HUDEP-2 (cell line): ENCODE results near the gene RGS7BP.
"Not testable (repeated sequence)": the region's sequence is repeated elsewhere in the genome, so short reads cannot be mapped to it uniquely, and the experiment has no call there.

Experiments
- DNase-seq, 76 experiments: peaks; one replicate each; lab custom pipeline; 2025; ENCODE audit not compliant: unreplicated experiment in 76 of 76; lab: John Stamatoyannopoulos, UW

The RGS7BP gene

DNA sequence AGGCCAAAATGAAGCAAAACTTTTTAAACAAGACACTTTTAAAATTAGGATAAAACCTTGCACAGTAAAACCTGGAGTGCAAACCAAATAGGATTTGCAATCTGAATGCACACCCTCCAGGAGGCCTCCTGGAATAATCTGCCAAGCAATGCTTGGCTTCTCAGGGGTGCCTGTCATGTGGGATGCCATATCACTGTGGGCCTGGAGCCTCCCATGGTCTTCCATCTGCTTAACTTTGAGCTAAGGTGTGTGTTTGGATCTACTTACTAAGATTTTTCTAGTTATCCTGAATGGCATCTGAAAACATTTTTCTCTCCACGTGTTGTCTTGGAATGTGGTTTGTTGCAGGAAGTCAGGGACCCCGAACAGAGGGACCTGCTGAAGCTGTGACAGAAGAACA is 52.1 kb downstream of the RGS7BP start:
- DNase-seq = no peak

DNA sequence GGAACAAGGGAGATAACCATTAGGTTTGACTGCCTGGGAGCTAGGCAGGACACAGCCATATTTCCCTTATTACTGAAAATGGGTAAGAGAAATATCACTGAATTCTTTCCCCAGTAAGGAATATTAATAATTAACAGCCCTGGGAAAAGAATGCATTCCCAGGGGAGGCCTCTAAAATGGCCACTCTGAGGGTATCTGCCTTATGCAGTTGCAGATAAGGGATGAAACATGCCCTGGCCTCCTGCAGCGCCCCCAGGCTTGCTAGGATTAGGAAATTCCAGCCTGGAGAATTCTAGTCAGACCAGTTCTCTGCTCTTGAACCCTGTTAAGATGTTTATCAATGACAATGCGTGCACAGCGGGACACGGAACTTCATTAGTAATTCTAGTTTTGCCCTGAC is 52.8 kb downstream of the RGS7BP start:
- not testable (repeated sequence) for DNase-seq

DNA sequence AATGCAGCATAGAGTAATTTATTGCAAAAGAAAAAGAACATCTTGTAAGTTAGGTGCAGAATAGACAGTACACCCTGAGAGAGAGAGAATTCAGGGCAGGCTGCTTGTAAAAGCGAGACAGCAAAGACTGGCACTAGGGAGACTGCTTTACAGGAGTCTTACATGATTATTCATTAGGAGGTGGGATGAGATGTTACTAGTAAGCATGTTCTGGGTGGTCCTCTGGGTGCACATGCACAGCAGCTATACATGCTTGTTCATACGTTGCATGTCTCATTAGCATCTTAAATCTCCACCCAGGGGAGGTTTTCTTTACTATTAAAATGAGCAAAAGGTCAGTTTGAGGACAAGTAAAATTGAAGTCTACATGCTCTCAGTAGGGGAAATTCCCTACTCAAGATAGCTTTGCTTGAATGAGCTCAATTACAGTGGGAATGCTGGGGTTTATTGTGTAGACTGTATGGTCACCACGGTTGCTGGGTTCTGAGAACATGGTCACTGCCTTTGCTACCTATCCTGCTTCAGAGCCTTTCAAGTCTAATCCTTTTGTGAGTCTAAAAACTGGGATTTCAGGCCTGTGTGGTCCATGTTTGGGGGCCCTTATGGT is 60.6 kb downstream of the RGS7BP start:
- no peak for DNase-seq

DNA sequence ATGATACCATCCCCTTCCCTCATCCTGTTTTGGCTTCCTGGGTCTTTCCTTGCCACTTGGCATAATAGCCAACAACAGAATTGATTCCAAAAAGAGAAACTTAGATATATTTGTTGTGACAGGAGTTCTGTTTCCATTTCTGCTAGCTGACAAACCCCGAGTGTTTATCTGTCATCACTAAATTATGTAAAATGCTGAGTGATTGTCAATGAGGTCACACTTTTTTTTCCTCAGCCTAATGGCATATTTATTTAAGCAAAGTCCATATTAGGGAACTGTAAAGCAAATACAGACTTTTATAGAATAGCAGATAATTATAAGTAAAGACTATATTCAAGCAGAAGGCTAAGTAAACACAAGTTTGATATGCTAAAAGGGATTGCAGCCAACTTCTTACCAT is 64.0 kb downstream of the RGS7BP start:
- no peak for DNase-seq

DNA sequence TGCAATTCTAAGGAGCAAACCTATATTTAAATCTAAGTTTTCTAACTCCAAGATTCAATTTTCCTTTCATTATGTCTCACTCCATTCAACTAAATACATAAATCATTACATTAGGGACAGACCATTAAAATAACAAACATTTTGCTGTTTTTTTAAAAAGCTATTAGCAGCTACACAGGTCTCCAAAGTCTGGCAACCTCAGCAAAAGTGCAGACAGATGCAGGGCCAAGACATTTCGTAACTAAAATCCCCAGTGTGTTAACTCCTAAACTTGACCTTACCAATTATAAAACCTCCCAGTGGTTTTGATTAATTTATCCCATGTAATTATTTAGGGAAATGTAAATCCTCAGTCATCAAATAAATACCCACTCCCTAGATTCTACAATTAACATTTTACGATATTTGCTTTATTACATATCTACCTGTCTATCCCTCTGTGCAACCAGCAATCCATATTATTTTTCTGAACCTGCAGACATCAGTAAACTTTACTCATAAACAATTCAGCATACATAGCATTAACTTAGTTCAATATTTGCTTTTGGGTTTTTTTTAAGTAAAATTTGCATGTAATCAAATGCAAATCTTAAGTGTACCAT is 64.7 kb downstream of the RGS7BP start:
- no peak for DNase-seq

DNA sequence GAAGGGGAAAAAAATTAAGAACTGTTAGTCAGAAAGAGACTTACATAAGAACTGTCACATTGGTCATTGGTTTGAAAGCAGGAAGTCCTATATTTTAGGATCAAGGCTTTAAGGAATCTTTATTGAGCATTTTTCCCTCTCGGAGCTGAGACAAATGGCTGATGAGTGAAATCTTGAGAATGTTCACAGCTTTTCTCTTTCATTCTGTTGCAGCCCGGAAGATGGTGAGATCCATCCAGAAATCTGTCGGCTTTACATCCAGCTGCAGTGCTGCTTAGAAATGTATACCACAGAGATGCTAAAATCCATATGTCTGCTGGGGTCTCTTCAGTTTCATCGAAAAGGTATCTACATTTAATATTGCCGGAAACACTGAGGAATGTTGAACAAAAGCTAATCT is 69.7 kb downstream of the RGS7BP start:
- no peak for DNase-seq

DNA sequence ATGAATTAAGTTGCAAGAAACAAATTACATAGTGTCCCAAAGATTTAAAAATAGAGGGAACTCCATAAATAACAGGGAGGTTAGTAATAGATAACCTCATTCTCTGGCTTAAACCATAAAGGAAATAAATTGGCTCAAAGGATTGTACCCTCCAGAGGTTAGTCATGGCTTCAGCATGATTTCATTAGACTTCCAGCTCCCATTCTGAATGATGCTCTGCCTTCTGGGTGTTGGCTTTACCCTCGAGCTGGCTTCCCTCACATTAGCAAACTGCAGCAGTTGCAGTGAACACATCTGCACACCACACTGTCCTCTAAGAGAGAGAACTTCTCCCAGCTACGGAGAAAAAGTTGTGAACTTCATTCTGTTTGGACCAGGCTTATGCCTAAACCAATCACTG is 70.4 kb downstream of the RGS7BP start:
- no peak for DNase-seq

DNA sequence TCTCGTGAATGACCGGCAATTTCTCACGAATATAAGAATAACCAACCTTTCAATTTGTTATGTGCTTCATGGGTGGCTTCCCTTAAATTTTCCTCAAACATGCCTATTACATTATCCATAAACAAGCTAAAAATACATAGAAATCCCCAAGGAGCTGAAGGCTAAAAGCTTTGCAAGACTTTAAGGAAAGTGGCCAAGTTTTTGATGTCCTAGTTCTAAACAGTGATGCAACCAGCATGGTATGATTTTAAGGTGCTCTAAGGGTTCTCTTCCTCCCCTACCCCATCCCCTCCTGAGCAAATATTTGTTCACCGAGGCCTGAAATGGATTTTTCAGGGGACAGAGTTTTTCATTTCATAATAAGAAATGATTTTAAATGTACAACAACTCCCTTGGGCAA is 79.8 kb downstream of the RGS7BP start:
- no peak for DNase-seq

DNA sequence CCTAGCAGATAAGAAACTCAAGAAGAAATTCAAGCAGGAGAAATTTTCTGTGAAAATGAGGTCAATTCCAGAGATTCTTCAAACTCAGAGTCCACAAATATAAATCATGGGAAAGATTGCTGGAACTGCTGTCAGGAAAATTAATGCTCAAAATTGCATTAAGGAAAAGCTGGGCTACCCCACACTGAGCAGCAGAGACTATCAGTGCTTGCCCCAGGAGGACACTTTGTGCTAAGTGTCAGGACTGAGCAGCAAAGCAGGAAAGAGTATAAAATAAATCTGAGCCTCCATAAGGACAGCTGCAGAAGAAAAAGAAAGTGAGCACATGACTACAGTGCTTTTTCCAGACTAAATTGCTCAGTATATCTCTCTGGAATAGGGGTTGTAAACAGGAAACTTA is 81.6 kb downstream of the RGS7BP start:
- DNase-seq = no peak

DNA sequence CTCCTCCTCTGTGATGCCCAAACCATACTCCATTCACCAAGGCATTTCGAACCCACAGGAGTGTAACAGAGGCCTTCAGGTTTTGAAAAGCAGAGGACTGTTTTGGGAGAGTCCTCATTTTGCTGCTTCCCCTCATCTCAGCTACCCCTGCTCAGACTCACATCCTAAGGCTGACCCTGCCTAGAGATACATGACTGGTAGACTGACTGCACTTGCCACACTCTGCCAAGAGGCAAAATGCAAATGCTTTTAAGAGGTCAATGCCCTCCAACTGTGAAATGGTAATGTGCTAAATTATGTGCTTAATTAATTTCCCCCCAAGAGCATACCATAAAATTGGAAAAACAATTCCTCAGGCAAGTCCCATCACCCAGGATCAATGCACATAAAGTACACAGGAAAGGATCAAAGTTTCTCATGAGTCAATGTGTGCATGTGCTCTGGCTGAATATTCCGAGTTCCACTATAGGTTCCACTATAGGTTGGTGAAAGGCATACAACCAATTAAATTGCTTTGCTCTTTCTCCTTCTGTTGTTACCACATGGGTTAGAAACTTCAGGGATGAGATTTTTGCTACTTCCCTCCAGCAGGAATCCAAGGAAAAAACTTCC is 87.0 kb downstream of the RGS7BP start:
- DNase-seq = no peak

DNA sequence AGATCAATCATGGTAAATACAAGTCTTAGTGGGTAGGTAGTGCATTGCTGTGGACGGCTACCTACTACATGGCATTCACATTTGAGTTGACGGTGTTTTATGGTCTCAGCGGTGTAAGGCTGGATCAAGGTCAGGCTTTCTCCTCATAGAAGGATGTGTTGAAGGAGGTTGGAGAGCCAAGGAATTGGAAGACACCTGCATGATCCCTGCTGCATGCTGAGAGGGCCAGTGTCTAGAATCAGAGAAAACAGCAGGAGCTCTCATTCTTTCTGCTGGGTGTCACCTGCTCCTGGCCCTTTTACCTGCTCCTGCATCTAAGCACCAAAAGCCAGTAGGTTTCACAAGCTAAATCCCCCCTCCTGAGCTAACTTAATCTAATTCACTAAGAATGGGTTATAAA is 88.2 kb downstream of the RGS7BP start:
- no peak for DNase-seq

DNA sequence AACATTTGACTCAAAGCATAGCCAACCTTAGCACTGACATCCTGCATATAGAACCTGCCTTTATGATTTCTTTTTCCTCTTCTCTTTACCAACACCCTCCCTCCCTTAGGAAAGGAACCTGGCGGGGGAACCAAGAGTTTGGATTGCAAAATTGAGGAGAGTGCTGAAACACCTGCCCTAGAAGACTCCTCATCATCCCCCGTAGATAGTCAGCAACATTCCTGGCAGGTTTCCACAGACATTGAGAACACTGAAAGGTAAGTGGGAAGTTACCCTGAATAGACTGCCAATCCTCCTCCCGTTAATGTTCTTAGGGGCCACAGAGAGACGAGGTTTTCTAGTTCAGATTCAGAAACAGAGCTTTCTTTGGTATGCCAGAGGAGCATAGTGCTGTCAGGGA is 88.8 kb downstream of the RGS7BP start:
- DNase-seq = no peak

DNA sequence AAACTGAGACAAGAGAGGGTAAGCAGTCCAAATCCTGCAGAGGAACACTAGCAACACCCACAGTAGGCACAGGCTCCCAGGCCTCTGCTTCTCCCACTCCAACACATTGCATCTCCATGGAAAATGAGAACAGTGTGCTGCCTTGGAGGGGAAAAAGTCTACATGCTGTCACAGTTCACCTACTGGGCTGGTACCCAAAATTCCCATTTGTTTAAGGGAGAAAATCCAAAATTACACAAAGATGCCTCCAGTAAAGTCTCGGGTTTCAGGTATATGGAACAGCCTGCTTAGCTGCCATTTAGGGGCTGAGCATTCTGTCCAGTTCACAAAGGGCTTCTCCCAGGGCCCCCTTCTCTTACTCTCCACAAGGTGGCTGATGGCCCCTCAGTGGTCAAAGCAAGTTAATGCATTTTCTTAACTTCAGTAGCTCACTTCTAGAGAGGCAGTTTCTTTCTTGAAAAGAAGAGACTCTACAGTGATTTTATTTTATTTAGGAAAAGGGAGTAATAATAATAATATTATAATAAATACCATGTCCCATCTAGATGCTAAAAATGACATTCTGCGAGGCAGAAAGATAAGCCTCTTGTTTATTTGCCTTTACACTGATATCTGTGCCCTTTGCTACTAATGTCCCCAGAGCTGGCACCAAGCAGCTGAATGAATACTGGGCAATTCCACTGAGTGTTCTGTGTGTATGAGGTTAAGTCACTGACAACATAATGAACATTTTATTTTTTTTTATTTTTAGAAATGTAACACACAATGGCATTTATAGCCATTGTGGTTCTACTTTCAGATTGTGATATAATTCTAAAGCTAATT is 89.4 kb downstream of the RGS7BP start:
- peak in 1 of 76 experiments; percentile 7 for DNase-seq

DNA sequence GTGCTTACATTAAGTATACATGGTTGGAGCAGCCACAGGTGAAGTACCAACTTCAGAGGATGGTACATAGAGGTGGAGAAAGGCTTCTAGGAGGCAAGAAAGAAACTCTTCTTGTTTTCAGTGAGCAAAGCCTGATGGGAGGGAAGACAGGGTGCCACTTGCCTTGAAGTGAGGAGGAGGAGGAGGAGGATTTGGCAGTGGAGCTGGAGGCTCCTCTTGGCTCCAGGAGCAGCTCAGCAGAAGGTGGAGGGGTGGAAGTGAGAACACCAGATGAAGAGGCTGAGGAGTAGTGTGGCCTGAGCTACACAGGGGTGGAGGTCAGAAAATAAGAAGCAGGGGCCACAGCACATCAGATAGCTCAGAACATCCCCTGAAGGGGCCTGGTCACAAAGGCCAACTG is 93.4 kb downstream of the RGS7BP start:
- DNase-seq = no peak

DNA sequence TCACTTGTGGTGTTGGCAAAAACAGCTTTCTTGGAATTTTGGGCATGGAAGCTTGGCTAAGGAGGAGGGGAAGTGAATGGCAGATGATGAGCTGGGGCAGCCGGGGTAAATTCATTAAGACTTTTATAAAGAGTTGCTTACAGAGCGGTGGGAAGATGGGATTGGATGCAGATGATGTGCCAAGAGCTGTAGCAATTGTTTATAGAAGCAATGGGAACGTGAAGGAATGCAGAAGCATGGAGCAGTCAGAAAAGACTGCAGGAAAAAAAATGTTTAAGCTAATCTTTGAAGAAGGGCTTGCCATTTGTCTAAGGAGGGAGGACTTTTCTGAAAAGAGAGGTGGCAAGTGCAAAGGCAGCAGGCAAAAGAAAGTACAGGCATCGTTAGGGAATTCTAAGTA is 97.9 kb downstream of the RGS7BP start:
- DNase-seq = no peak

DNA sequence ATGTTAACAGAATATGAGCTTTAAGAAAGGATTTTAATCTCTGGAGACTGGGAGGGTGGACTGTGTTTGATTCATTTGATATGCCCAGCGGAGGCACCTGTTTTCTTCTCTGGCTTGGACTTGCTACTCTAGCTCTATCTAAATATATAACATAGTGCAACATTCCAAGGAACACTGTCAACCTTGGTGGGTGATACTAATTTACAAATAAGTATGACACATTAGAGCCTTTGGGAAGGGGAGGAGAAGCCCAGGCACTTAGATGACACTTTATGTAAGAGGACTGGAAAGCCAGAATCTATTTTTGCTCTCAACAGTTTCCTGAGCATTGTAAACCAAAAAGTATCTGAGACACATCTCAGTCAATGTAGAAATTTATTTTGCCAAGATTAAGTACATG is 101.1 kb downstream of the RGS7BP start:
- no peak for DNase-seq

DNA sequence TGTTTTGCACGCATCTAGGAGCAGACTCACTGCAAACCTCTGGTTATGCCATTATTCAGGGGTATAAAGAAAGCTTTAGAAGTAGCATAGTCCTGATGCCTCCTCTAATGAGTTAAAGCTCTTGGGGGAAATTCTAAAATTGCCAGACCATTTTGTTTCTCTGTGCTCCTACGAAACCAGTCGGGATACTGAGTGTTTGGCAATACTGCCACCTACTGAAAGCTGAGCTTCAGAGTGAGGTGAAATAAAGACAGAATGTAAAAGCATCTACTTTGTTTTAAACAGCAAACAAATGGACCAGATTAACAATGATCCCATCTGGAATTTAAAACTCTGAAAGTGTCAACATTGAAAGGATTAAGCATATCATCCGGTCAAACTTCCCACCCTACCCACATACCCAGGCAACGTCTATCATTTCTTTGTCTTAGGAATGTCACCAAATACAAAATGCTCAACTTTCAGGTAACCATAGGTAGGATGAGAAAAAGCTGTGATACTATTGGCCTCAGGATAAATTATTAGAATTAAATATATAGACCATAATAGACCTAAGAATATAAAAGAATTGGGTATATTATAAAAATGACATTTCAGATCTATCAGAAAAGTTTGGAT is 106.6 kb downstream of the RGS7BP start:
- DNase-seq = peak in 19 of 76 experiments; percentile 1 to 45 (median 10)

DNA sequence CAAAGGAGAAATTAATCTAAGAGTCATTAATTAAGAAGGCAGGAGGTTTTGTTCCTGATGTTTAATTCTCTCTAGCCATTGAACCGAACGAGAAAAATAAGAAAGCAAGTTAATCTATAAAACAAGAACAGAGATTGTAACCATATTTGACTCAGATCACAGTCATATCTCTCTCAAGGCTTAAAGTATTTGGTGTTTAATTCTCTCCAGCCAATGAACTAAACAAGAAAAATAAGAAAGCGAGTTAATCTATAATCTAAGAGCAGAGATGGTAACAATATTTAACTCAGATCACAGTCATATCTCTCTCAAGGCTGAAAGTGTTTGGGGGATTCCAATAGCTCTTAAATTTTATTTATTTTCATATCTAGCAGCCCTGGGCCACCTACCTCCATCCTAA is 110.1 kb downstream of the RGS7BP start:
- no peak for DNase-seq

DNA sequence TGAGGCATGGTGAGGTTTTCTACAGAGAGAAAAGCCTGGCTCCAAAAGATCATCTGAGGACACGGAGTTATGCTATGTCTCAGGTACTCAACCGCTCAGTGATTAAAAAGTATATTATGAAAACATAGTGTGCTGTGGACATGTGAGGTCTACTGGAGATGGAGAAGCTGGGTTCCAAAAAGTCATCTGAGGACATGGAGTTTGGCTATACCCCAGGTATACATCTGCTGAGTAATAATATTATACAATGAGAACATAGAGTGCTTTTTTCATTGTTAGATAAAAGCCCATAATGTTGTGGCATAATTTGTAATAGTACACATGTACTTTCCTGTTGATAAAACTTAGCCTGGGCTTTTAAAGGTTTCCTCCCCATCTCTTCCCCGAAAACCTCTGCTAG is 113.8 kb downstream of the RGS7BP start:
- no peak for DNase-seq

DNA sequence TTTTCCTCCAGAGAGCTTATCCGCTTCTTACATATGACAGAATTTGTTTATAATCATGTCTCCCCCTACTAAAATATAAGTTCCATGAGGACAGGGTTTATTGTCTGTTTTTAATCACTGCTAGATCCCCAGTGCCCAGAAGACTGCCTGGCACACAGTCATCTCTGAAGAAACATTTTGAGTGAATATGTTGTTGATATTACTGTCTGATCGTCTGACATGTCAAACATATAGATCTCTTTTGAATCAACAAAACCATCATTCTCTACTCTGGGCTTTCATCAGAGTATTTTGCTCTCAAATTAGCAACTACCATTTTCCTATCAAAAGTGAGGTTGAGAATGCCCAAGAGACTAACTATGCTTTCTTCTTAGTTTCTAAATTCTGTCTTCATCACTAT is 117.2 kb downstream of the RGS7BP start:
- no peak for DNase-seq

DNA sequence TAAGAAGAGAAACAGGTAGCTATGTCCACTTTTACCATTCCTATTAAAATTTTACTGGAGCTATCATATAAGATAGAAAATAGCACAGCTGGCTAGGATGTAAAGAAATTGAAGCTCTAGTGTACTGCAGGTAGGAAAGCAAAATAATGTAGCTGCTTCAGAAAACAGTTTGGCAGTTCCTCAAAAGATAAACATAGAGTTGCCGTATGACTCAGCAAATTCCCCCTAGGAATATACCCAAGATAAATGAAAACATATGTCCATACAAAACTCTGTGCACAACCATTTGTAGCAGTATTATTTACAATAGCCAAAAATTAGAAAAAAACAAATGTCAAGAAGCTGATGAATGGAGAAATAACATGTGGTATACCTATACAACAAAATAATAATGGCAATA is 119.9 kb downstream of the RGS7BP start:
- no peak for DNase-seq
